Measurements from ENCODE around the gene GMCL2.

GRCh38 chr5:178213003-178213461, 25.9 kb upstream of the GMCL2 start:
- no peak for TF ChIP-seq CTCF (conservative IDR thresholded peaks at IDR 0.05 in 1 of 2, IDR thresholded peaks at IDR 0.05 in 1 of 2; ENCODE audit: extremely low read depth in 1 of 2, insufficient read depth in 1 of 2, low read depth in 1 of 2, low read length in 2 of 2)
- no peak for TF ChIP-seq EZH2 (IDR thresholded peaks at IDR 0.05; ENCODE audit: borderline replicate concordance, low read length)

All from mammary epithelial cell (primary cell).